ENCODE measurements around the gene GRM8.

Gene GRM8

GRCh38 chr7:126495001-126495400 is 757.7 kb downstream of the GRM8 start:
- no peak for DNase-seq

GRCh38 chr7:126493801-126494200 is 758.9 kb downstream of the GRM8 start:
- DNase-seq: no peak

GRCh38 chr7:126489874-126490273 is 762.9 kb downstream of the GRM8 start:
- no peak for DNase-seq

- no peak for DNase-seq
Measured at GRCh38 chr7:126487728-126488442, 764.9 kb downstream of the GRM8 start.

- no peak for DNase-seq
Measured at GRCh38 chr7:126486806-126487205, 765.9 kb downstream of the GRM8 start.

GRCh38 chr7:126485791-126486190 is 767.0 kb downstream of the GRM8 start:
- no peak for DNase-seq

GRCh38 chr7:126483972-126484371 is 768.8 kb downstream of the GRM8 start:
- DNase-seq: peak; percentile 90

GRCh38 chr7:126472825-126473224 is 779.9 kb downstream of the GRM8 start:
- DNase-seq: no peak

GRCh38 chr7:126462405-126462804 is 790.3 kb downstream of the GRM8 start:
- DNase-seq: no peak

- DNase-seq: no peak
Measured at GRCh38 chr7:126460664-126461063, 792.1 kb downstream of the GRM8 start.

GRCh38 chr7:126453104-126453503 is 799.6 kb downstream of the GRM8 start:
- DNase-seq: no peak

- DNase-seq: no peak
Measured at GRCh38 chr7:126450269-126450671, 802.5 kb downstream of the GRM8 start.

- no peak for DNase-seq
Measured at GRCh38 chr7:126449611-126450268, 803.0 kb downstream of the GRM8 start.

- DNase-seq: no peak
Measured at GRCh38 chr7:126447984-126448383, 804.8 kb downstream of the GRM8 start.

GRCh38 chr7:126445991-126446390 is 806.8 kb downstream of the GRM8 start:
- no peak for DNase-seq

- DNase-seq: no peak
Measured at GRCh38 chr7:126443951-126444350, 808.8 kb downstream of the GRM8 start.

GRCh38 chr7:126442908-126443307 is 809.8 kb downstream of the GRM8 start:
- DNase-seq: no peak

GRCh38 chr7:126441745-126442144 is 811.0 kb downstream of the GRM8 start:
- no peak for DNase-seq

GRCh38 chr7:126440542-126440941 is 812.2 kb downstream of the GRM8 start:
- DNase-seq: no peak

GRCh38 chr7:126436213-126436868 is 816.4 kb downstream of the GRM8 start:
- DNase-seq: no peak

GRCh38 chr7:126426652-126427051 is 826.1 kb downstream of the GRM8 start:
- no peak for DNase-seq

- no peak for DNase-seq
Measured at GRCh38 chr7:126424985-126425384, 827.8 kb downstream of the GRM8 start.

GRCh38 chr7:126419047-126419446 is 833.7 kb downstream of the GRM8 start:
- no peak for DNase-seq

GRCh38 chr7:126411821-126412383 is 840.8 kb downstream of the GRM8 start:
- no peak for DNase-seq

Measured in NCI-H2081 treated with DMSO at 0.1 percent for 48 hours (cell line).